Breast epithelium (tissue), 3 donors: Measurements from ENCODE around the gene CYTH4.

Experiments
- POLR2A ChIP-seq: fragments of 450-650 bp; IDR thresholded peaks from one replicate; pipeline ENCODE4 v1.6.1; 2016; ENCODE audit warnings: antibody characterized with exemption, mild to moderate bottlenecking, moderate library complexity
- POLR2AphosphoS5 ChIP-seq, 3 donors: sonication (generic); formaldehyde crosslinking; IDR thresholded peaks; one replicate each; pipeline ENCODE4 v1.6.1; 2017; ENCODE audit warnings: antibody characterized with exemption in 3 of 3
- TF ChIP-seq, protein P1 (sequence below), 3 donors: fragments of 450-650 bp; IDR thresholded peaks; one replicate each; pipeline ENCODE4 v1.5.1; 2016 to 2017; ENCODE audit warnings: antibody characterized with exemption in 3 of 3, mild to moderate bottlenecking in 3 of 3, moderate library complexity in 3 of 3

DNA sequence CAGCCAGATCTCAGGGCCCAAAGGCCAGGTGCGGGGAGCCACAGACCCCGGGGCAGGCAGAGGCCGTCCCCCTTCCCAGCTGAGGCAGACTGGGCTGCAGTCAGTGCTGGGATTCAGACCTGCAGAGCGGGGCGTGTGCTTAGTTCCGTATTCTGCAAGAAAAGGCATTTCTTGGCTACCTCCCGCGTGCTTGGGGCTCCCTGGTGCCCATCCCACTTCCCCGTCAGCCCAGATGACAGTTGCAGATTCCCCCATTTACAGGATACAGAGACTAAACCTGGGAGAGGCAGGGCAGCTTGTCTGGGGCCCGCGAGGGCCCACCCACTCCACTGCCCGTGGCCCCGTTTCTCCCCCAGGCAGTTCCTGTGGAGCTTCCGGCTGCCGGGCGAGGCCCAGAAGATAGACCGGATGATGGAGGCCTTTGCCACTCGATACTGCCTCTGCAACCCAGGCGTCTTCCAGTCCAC is 18.3 kb downstream of the CYTH4 start:
- no peak for TF ChIP-seq POLR2A
- TF ChIP-seq POLR2AphosphoS5 (IDR thresholded peaks at IDR 0.05) = no peak
- TF ChIP-seq, protein P1, sequence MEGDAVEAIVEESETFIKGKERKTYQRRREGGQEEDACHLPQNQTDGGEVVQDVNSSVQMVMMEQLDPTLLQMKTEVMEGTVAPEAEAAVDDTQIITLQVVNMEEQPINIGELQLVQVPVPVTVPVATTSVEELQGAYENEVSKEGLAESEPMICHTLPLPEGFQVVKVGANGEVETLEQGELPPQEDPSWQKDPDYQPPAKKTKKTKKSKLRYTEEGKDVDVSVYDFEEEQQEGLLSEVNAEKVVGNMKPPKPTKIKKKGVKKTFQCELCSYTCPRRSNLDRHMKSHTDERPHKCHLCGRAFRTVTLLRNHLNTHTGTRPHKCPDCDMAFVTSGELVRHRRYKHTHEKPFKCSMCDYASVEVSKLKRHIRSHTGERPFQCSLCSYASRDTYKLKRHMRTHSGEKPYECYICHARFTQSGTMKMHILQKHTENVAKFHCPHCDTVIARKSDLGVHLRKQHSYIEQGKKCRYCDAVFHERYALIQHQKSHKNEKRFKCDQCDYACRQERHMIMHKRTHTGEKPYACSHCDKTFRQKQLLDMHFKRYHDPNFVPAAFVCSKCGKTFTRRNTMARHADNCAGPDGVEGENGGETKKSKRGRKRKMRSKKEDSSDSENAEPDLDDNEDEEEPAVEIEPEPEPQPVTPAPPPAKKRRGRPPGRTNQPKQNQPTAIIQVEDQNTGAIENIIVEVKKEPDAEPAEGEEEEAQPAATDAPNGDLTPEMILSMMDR (IDR thresholded peaks at IDR 0.05) = no peak
